ENCODE data around the gene GALNS.

Gene GALNS

DNA sequence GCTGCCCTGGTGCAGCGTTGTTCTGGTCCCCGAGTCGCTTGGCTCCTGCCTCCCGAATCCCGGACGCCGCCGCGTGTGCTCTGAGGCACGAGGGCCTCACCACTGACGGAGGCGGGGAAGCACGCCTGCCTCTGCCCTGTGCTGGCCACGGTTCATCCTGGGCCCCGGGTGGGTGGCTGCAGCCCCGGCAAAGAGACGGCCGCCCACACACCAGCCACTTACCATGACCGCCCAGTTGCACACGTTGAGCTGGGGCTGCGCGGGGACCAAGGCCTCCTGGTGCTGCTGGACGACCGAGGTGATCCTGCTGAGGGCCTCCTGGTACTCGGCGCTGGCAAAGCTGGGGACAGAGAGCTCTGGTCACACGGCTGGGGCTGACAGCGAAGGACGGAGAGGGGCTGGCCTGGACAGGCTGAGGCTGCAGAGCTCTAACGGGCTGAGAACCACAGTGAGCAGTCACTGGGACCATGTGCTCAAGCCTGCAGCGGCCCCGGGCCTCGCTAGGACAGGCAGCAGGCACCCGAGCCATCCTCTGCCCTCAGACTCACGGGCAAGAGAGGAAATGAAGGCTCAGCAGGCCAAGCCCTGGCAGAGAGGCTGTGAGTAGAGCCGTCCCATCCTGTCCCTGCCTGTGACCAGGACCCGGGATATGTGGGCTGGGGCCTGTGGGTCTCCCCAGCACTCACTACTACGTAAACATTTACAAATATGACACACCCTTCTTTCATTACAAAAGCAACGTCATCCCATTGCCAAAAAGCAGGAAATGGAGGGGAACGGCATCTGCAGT, 38.8 kb downstream of the GALNS start:
- DNase-seq (ENCODE audit: low read depth in 2 of 2) = no peak

DNA sequence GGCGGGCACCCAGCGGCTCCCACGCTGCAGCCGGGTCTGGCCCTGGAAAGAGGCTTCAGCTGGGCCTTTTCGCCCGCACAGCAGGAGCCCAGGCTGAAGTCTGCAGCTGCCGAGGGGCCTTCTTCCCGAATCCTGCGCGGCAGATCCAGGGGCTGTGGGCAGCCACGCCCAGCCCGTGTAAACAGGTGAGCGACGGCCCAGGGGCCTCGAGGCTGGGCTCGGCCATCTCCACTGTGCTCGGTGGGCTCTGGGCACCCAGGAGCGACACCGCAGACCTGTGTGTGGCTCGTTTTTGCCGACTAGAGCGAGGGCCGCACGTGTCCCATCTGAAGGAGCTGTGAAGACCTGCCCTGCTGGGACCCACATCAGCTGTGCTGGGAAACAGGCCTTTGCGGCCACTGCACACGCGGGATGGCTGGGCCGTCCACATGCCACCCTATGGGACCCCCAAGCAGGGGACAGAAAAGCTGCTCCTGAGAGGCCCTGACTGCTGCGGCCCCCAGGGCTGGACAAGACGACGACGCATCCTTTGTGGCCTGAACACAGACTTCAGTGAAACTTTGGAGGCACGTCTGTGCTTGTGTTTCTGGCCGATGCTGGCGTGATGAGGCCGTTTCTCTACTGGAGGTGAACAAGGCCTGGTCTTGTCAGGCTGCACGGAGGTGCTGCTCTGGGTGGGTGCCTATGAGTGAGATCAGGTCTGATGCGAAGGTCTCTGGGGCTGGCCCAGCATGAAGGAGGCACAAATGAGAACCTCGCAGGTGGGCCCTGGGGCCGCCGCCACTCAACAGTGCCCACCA, 39.8 kb downstream of the GALNS start:
- no peak for DNase-seq (ENCODE audit: low read depth in 2 of 2)

DNA sequence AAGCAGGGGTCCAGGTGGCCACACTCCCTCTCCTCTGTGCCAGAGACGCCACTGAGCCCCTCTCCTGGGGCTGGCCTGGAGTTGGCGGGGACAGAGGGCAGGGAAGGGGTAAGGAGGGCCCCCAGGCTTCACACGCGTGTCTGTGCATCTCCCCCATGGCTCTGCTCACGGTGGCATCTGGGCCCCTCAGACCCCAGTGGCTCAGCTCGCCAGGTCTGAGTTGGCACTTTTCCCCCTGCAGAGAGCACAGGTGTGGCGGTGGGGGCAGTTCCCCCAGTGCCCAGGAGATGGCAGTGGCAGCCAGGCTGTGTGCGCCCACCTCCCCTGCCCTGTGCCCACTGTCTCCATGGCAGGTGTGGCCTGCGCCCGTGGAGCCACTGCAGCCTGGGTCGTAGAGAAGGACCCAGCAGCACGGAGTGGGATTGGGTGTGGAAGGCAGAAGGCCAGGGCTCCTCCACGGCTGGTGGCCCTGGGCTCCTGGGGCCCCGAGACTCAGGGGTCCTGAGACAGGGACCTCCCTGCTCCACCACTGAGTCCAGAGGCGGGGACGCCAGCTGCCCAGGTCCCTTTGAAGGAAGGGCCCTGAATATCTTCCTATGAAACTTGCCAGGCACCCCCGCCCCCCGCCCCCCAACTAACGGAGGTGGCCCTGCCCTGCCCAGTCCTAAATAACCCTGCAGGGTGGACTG, 40.7 kb downstream of the GALNS start:
- no peak for DNase-seq (ENCODE audit: low read depth in 2 of 2)

DNA sequence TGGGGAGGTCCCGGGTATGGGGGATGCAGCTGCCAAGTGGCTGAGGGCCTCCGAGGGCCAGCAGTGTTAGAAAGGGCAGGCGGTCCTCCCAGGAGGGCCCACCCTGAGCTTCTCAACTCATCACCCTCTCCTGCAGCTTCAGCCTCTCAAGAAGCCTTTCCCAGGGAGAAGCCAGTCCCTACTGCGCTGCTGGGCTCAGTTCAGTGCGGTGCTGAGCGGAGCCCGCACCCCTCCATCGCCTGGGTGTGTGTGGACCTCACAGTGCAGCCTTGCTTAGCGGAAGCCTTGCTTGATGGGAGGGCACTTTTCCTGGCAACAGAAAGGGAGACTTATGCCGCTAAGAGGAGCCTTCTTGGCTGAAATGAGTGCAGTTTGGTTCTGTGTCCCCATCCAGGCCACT, 41.5 kb downstream of the GALNS start:
- no peak for DNase-seq (ENCODE audit: low read depth in 2 of 2)

DNA sequence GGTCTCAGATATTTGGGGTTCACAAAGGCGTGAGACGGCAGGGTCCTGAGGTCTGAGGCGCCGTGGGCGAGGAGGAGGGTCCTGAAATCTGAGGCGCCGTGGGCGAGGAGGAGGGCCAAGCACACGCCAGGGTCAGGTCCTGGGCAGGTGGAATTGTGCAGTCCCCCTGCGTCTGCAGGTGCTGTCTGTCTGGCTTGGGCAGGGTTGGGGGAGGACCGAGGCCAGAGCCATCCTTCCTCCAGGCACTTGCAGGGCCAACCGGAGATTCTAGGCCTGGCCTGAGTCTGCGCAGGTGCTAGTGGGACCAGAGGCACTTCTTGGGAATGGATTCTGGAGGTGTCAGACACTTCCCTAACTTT, 42.6 kb downstream of the GALNS start:
- DNase-seq (ENCODE audit: low read depth in 2 of 2) = no peak

DNA sequence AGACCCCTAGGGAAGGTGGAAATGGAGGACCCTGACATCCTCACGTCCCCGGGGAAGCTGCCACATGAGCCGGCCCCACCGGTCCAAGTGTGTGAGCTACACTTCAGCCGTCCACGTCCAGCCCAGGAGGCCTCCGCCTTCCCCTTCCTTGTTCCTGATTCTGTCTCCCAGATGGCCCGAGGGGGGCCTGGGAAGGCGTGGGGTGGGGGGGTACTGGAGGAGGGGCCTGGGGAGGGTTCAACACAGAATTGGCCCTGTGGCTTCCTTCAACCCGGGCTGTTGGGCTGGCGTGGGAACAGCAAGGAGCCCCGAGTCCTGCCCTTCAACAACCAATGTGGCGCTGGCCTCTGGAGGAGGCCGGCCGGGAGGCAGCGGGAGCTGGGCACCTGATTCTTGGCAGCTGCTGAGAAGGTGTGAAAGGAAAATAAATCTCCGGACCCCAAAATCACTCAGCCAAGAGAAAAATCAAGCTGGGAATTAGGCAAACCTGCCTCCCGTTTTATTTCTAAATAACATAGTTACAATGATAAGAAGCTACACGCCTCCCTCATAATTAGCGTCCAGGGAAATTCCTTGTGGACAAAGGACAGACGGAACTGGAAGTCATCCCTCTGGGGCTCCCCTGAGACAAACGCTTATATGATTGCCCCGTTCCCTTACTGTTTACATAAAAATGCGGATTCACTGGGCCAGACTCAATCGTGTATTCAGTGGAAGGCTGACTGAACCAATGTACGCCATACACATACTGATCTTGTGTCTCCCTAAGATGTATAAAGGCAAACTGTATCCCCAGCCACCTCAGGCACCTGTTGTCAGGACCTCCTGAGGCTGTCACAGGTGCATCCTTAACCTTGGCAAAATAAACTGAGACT, 43.2 kb downstream of the GALNS start:
- no peak for DNase-seq (ENCODE audit: low read depth in 2 of 2)

DNA sequence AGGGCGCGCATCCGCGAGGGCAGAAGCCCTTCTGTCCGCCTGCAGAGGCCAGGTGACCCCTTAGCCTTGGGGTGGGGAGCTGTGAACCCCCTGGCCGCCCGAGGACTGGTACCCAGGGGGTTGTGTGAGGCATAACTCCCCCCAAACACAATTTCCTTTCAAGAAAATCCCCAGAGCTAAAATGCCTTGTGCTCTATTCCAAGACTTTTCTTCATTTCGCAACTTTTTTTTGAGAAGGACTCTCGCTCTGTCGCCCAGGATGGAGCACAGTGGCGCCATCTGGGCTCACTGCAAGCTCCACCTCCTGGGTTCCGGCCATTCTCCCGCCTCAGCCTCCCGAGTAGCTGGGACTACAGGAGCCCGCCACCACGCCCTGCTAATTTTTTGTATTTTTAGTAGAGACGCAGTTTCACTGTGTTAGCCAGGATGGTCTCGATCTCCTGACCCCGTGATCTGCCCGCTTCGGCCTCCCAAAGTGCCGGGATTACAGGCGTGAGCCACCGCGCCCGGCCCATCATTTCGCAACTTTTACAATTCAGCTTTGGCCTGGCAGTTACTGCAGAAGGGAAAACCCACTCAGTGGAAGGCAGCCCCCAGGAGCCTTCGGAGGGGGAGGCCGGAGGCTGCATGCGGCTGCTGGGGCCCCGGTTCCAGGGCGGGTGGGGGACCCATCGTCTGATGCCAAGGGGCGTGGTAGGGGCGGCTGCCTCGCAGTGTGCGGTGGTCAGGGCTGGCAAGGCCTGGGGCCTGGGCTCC, 44.1 kb downstream of the GALNS start:
- no peak for DNase-seq (ENCODE audit: low read depth in 2 of 2)

DNA sequence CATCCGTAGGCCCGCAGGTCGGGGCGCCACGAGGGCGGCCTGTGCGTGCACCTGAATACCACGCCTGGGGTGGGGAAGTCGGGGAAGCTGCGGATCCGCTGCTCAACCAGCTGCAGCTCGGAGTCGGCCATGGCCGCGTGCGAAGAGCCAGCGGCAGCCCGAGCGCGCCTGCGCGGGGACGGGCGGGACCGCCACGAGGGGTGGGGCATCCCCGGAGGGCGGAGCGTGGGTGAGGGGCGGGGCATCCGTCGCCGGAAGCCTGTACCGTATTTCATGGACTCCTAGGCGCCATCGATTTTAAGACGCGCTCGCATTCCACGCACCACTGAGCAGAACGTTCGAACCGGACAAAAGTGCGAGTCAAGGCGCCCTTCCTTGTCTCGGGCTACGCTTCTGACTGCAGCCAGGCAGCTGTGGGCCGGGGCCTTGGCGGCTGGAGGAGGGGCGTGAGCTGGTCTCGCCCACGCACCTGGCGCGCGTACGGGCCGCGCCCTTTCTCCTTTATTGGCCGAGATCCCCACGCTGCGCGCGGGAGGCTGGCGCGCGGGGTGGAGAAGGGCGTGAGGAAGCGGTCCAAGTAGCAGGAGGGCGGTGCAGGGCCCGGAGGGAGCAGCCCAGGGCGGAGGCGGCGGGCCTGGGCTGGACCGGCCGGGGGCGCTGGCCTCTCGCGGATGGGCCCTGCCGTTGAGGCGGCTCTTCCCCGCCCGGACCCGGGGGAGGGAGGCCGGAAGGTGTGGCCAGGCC, 44.8 kb downstream of the GALNS start, which contains the start of gene APRT:
Gene APRT (minus strand): TSS at position 160 of the 744 bp plus-strand sequence. CDS start 29 bp downstream, at position 131.
- DNase-seq (ENCODE audit: low read depth in 2 of 2) = peak; percentile 94 to 97

DNA sequence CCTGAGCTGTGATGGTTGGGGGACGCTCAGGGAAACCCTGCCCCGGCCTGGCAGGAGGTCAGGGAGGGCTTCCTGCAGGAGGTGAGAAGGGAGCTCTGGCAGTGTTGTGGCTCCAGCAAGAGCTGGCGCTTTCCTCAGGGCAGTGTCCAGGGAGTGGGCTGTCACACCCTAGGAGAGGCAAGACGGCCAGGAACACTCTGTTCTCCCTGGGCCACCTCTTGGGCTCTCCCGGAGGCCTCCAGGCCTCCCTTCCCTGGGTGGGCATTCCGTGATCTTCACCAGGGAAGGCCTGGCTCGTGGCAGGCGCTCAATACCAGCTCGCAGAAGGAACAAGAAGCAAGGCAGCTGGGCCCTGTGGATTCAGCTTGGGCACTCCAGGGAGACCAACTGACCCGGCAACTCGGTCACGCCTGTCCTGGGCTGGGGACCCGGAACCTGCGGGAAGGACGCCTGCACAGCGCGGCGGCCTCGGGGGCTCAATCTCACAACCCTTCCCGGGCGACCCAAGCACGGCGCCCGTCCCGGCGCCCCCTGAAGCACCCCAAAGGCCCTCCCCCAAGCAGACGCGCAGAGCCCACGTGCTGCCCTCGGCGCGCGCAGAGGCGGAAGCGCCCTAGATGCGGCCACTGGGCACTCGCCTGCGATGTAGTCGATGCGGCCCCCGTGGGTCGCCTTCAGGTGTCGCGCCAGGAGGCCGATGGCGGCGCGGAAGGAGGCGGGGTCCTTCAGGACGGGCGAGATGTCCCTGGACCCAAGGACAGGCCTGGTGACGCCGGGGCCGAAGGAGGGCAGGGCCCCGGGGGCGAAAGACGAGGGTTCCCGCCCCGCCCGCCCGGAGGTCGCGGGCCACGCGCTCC, 45.6 kb downstream of the GALNS start:
- DNase-seq (ENCODE audit: low read depth in 2 of 2) = no peak

DNA sequence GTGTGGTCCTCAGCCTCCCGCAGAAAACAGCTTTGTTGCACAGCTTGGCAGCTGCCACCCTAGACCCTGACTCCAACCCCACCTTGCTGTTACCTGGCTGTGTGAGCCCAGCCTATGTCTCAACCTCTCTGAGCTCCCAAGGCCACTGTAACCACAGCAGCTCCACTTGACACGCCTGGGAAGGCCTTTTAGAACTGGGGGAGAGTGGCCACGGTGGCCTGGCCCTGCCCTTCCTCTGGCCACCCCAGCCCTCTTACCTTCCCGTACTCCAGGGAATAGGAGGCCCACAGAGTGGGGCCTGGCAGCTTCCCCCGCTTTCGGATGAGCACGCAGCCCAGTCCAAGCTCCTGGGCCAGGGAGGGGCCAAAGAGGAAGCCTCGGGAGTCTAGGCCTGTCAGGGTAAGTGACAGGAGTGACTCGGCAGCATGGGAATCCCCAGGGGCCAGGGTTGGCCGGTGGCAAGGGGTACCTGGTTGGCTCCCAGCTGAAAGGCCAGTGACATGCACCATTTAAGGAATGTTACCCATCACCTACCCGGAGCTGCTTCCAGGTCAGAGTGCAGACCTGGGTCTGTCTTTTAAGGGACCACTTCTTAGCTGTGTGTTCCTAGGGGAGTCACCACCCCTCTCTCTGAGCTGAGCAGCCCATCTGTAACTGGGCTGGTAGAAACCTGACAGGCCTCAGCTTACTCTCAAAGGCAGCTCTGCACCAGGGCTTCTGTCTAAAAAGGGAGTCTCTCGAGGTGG, 46.4 kb downstream of the GALNS start:
- DNase-seq (ENCODE audit: low read depth in 2 of 2) = no peak

DNA sequence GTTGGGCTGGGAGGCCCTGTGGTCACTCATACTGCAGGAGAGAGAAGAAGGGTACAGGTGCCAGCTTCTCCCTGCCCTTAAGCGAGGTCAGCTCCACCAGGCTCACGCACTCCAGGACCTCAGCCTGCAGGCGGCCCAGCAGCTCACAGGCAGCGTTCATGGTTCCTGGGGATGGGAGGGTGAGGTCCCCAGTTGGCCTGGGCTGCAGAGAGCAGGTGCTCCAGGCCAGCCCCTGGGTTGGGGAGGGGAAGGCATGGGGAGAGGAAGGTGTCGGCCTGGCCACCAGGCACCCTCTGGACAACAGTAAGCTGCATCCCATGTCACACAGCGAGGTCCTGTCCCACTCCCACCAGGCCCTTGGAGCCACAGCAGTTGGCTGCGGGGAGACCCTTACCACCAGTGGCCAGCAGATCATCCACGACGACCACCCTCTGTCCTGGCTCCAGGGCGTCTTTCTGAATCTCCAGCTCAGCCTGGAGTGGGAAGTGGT, 47.0 kb downstream of the GALNS start:
- DNase-seq (ENCODE audit: low read depth in 2 of 2) = no peak

DNA sequence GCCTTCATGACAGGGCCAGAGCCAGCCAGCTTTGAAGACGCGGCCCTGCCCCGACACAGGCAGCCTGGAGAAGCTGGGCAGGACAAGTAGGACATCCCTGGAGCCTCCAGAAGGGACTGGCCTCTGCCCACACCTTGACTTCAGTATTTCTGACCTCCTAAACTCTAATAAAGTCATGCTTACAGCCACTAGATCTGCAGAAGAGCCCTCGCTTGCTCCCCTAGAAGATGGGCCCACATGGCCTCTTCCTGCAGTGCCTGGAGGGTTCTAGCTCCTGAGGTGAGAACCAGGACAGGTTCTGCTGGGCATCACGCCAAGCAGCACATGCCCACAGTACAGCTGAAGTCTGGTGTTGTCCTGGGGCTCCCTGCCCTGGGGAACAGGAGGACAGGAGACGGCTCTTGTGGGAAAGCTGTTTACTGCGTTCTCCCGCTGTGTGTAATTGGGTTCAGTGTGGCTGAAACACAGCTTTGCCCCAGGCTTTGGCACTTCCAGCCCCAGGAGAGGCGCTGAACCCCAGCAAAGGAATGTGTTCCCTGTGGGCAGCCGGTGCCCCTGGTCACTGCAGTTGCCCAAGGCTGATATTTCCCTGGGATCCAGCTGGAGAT, 47.6 kb downstream of the GALNS start:
- no peak for DNase-seq (ENCODE audit: low read depth in 2 of 2)

DNA sequence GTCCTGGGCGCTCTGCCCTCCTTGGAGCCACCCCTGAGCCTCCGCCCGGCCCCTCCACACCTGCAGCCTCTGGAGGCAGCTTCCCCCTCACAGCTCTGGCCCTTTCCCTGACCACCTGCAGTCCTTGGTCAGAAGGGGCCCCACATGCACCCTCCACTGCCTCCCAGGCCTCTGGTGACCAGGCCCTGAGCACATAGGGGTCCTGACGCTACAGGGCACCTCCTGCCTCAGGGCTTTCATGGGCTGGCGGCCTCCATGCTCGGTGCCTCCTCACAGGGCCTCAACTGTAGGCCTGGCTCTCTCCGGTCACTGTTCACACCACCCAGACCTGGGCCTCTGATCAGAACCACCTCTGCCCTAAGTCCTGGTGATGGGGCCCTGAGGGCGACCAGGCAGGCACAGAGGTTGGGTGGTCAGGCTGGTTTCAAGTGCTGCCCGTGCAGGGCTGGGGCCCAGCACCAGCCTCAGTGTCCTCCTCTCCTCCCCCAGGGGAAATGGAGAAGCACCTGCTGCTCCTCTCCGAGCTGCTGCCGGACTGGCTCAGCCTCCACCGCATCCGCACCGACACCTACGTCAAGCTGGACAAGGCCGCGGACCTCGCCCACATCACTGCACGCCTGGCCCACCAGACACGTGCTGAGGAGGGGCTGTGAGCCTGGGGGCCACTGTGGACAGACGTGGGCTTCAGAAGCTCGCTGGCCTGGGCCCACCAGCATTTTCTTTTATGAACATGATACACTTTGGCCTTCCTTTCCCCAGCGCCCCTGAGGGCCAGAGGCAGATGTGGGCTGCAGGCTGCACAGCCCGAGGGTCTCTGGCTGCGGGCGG, 48.9 kb downstream of the GALNS start:
- DNase-seq (ENCODE audit: low read depth in 2 of 2) = no peak

DNA sequence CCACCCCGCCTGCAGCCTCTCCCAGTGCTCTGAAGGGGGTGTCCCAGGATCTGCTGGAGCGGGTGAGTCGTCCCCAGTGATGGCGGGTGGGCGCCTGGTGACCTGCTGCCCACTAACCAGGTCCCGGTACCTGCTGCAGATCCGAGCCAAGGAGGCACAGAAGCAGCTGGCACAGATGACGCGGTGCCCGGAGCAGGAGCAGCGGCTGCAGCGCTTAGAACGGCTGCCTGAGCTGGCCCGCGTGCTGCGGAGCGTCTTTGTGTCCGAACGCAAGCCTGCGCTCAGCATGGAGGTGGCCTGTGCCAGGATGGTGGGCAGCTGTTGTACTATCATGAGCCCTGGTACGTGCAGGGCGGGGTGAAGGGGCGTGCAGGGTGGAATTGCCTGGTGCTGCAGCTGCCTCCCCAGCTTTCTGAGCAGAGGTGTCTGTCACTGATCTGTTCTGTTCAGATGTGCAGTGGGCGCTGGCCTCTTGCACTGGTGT, 49.6 kb downstream of the GALNS start:
- no peak for DNase-seq (ENCODE audit: low read depth in 2 of 2)

DNA sequence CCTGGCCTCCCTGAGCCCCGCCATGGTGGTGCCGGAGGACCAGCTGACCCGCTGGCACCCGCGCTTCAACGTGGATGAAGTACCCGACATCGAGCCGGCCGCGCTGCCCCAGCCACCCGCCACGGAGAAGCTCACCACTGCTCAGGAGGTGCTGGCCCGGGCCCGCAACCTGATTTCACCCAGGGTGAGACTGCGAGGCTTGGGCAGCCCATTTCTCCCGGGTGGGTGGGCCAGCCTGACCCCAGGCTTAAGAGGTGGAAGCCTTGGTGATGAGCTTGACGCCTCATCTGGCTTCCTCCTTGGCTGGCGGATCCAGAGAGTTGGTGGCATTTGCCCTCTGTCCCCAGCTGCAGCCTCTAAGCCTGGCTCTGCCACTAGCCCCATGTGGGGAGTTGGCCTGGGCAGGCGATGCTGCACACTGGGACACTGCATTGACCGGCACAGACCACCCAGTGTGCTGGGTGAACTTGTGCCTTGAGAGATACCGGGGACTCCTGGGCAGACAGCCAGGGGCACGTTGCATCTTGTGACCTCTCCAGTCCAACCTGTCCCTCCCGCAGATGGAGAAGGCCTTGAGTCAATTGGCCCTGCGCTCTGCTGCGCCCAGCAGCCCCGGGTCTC, 50.1 kb downstream of the GALNS start:
- DNase-seq (ENCODE audit: low read depth in 2 of 2) = no peak

DNA sequence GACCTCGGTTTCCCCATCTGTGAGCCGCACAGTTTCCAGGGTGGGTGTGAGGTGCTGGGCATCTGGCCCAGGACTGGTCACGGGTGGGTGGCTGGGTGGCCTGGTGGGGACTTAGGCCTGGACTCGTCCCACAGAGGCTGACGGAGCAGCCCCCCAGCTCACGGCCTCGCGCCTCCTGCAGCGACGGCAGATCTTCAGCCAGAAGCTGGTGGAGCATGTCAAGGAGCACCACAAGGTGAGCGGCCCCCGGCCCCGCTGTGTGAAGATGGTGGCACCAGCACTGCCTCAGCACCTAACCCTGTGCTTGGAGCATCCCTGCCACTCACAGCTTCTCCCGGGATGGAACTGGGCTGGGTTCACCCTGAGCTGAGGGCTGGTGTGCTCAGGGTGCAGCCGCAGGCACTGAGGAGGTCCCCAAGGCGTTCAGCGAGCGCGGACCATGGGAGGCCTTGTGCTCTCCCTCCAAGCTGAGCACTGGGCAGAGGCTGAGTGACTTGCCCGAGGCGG, 50.8 kb downstream of the GALNS start:
- DNase-seq (ENCODE audit: low read depth in 2 of 2) = no peak

Measured in stimulated activated CD4-positive, alpha-beta T cell treated with anti-CD3 and anti-CD28 coated beads, Interleukin-12 subunit alpha, Interleukin-12 subunit beta, amount 100 ng/mL, for 24 hours (primary cell).